ENCODE data around the gene LDLR.
"Not testable (repeated sequence)": the region's sequence is repeated elsewhere in the genome, so short reads cannot be mapped to it uniquely, and the experiment has no call there.

LDLR gene

DNA sequence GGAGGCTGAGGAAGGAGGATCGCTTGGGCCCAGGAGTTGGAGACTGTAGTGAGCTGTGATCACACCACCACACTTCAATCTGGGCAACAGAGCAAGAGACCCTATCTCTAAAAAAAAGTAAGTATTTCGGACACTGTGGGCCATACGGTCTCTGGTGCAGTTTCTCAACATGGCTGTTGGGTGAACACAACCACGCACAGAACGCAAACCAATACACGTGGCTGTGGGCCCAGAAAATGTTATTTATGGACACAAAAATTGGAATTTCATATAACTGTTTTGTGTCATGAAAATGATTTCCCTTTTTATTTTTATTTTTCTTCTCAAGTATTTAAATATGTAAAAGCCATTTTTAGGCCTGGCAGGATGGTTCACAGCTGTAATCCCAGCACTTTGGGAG, 19.5 kb downstream of the LDLR start:
- FAIRE-seq = no peak

GRCh38 chr19:11111117-11111770, 22.0 kb downstream of the LDLR start:
- no peak for FAIRE-seq

DNA sequence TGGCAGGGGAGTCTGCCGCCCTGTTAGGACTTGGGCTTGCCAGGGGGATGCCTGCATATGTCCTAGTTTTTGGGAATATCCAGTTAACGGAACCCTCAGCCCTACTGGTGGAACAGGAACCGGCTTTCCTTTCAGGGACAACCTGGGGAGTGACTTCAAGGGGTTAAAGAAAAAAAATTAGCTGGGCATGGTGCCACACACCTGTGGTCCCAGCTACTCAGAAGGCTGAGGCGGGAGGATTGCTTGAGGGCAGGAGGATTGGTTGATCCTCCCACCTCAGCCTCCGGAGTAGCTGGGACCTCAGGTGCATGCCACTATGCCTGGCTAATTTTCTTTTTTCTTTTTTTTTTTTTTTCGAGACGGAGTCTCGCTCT, 22.5 kb downstream of the LDLR start:
- no peak for FAIRE-seq

DNA sequence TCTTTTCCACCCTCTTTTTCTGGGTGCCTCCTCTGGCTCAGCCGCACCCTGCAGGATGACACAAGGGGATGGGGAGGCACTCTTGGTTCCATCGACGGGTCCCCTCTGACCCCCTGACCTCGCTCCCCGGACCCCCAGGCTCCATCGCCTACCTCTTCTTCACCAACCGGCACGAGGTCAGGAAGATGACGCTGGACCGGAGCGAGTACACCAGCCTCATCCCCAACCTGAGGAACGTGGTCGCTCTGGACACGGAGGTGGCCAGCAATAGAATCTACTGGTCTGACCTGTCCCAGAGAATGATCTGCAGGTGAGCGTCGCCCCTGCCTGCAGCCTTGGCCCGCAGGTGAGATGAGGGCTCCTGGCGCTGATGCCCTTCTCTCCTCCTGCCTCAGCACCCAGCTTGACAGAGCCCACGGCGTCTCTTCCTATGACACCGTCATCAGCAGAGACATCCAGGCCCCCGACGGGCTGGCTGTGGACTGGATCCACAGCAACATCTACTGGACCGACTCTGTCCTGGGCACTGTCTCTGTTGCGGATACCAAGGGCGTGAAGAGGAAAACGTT, 24.0 kb downstream of the LDLR start:
- FAIRE-seq = no peak

GRCh38 chr19:11115042-11115441, 25.8 kb downstream of the LDLR start:
- FAIRE-seq = no peak

DNA sequence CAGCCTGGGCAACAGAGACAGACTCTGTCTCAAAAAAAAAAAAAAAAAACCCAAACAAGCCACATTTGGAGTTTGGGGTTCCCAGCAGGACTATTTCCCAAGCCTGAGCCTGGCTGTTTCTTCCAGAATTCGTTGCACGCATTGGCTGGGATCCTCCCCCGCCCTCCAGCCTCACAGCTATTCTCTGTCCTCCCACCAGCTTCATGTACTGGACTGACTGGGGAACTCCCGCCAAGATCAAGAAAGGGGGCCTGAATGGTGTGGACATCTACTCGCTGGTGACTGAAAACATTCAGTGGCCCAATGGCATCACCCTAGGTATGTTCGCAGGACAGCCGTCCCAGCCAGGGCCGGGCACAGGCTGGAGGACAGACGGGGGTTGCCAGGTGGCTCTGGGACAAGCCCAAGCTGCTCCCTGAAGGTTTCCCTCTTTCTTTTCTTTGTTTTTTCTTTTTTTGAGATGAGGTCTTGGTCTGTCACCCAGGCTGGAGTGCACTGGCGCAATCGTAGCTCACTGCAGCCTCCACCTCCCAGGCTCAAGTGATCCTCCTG, 26.7 kb downstream of the LDLR start:
- FAIRE-seq = no peak

- no peak for FAIRE-seq
Observed at GRCh38 chr19:11116507-11116906, 27.2 kb downstream of the LDLR start.

GRCh38 chr19:11121963-11122362, 32.7 kb downstream of the LDLR start:
- not testable (repeated sequence) for FAIRE-seq

DNA sequence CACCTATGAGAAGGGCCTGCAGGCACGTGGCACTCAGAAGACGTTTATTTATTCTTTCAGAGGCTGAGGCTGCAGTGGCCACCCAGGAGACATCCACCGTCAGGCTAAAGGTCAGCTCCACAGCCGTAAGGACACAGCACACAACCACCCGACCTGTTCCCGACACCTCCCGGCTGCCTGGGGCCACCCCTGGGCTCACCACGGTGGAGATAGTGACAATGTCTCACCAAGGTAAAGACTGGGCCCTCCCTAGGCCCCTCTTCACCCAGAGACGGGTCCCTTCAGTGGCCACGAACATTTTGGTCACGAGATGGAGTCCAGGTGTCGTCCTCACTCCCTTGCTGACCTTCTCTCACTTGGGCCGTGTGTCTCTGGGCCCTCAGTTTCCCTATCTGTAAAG, 33.9 kb downstream of the LDLR start:
- no peak for FAIRE-seq

DNA sequence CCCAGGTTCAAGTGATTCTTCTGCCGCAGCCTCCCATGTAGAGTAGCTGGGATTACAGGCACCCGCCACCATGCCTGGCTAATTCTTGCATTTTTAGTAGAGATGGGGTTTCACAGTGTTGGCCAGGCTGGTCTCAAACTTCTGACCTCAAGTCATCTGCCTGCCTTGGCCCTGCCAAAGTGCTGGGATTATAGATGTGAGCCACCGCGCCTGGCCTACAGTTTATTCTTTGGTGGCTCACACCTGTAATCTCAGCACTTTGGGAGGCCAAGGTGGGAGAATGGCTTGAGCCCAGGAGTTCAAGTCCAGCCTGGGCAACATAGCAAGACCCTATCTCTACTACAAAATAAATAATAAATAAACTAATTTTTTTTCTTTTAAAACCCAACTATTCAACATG, 34.9 kb downstream of the LDLR start:
- not testable (repeated sequence) for FAIRE-seq

- FAIRE-seq = no peak
Observed at GRCh38 chr19:11125994-11126685, 36.9 kb downstream of the LDLR start.

DNA sequence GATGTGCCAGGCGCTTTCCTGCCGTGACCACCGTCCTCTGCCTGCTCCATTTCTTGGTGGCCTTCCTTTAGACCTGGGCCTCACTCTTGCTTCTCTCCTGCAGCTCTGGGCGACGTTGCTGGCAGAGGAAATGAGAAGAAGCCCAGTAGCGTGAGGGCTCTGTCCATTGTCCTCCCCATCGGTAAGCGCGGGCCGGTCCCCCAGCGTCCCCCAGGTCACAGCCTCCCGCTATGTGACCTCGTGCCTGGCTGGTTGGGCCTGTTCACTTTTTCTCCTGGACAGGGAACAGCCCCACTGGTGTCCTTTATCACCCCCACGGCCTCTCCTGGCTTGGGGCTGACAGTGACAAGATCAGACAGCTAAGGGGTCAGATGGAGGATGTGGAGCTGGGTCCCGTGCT, 38.6 kb downstream of the LDLR start:
- no peak for FAIRE-seq

- no peak for FAIRE-seq
Observed at GRCh38 chr19:11130824-11131455, 41.7 kb downstream of the LDLR start.

- FAIRE-seq = no peak
Observed at GRCh38 chr19:11131471-11131870, 42.2 kb downstream of the LDLR start.

DNA sequence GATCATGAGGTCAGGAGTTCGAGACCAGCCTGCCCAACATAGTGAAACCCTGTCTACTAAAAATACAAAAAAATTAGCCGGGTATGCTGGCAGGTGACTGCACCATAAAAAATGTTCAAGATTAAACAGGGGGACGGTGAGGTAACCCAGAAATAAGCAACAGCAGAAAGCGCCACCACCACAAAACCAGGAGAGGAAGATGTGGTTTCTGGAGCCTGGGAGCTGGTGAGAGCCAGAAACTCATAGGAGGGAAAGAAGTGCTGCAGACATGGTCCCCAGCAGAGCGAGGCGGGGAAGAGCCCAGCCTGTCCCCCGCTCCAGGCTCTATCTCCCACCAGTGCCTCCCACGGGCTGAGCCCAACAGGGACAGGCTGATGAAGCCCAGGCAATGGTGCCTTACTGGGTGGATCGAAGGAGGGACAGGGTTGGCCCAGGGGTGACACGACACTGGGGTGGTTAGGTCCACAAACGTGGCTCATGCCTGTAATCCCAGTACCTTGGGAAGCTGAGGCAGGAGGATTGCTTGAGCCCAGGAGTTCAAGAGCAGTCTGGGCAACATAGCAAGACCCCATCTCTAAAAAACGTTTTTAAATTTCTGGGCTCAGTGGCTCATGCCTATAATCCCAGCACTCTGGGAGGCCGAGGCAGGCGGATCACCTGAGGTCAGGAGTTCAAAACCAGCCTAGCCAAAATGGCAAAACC, 47.3 kb downstream of the LDLR start:
- FAIRE-seq = no peak

DNA sequence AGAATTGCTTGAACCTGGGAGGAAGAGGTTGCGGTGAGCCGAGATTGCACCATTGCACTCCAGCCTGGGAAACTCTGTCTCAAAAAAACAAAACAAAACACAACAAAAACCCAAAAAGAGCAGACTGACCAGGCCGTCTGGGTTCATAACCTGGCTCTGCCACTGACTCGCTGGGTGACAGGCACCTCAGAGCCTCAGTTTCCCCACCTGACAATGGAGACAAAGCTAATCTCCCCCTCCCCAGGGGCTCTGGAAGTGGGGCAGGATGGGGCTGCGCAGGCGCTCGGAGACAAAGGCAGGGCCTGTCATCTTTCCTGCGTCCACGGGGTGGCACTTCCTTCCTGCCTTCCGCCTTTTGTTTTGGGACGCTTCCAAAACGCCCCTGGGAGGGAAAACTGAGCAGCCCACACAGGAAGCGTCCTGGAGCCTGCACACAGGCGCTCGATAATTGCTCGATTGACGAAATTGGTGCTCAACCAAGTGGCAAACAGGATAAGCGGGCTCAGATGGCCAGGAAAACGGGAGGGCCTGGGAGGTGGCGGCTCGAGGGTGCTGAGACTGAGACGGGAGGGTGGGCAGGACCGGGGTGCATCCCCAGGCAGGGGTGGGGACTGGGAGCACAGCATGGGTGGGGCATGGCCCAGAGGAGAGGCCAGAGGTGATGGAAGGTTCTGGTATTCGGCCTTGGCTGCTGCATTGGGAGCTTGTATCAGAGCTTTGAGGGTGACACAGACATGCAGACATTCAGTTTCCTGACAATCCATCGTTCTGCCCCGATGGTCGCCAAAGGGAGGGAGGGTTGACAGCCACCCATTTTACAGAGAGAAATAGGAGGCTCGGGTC, 48.5 kb downstream of the LDLR start:
- FAIRE-seq = no peak

GRCh38 chr19:11138601-11139300, 49.5 kb downstream of the LDLR start:
- FAIRE-seq = no peak

GRCh38 chr19:11140023-11140538, 50.8 kb downstream of the LDLR start:
- not testable (repeated sequence) for FAIRE-seq

DNA sequence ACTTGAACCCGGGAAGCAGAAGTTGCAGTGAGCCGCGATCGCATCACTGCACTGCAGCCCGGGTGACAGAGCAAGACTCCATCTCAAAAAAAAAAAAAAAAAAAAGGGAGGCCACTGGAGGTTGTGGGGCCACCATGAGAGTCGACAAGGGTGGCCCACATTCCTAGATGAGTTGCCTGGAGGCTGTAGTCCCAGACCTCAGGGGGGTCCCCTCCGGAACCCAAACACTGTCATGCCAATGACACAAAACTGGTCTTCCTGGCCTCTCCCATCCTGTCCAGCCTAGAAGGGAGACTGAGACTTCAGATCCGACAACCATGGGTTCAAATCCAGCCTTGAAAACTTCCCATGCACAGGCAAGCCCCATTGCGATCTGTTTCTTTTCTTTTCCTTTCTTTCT, 51.6 kb downstream of the LDLR start:
- no peak for FAIRE-seq

- no peak for FAIRE-seq
Observed at GRCh38 chr19:11141937-11142527, 52.8 kb downstream of the LDLR start.

All from TTC549 (cell line).